Gastrocnemius medialis (tissue), 4 donors: Measurements from ENCODE around the gene SCP2D1. TPM values are rescaled to one million over a fixed set of nuclear protein-coding genes. Genes with fewer than 3 reads are reported as not detected.

Experiments
- ATAC-seq, 2 donors: fragments of 150-250 bp; one replicate each; pipeline ENCODE4 v1.9.1; 2016
- DNase-seq, 2 donors: peaks; one replicate each; pipeline ENCODE4 v3.0.0-alpha.2; 2019
- H3K27ac ChIP-seq, 4 donors: fragments of 200-600 bp; sonication (generic); 1 replicate in 1 of 4; 2 replicates in 3 of 4; pipeline ENCODE4 v1.5.1; 2016 to 2018; ENCODE audit warnings: mild to moderate bottlenecking in 2 of 4, moderate library complexity in 1 of 4
- H3K27me3 ChIP-seq, 3 donors: fragments of 200-600 bp; sonication (generic) in 2 of 3; 1 replicate in 1 of 3; 2 replicates in 2 of 3; pipeline versions ENCODE4 v1.5.1 to v1.6.0; 2016 to 2019; ENCODE audit warnings: mild to moderate bottlenecking in 1 of 3, moderate library complexity in 1 of 3
- H3K36me3 ChIP-seq, 2 donors: fragments of 200-600 bp; sonication (generic) in 1 of 2; one replicate each; pipeline ENCODE4 v1.5.1; 2017 to 2018
- H3K4me1 ChIP-seq, 2 donors: fragments of 200-600 bp; sonication (generic) in 1 of 2; one replicate each; pipeline ENCODE4 v1.5.1; 2016 to 2017; ENCODE audit warnings: mild to moderate bottlenecking in 2 of 2
- H3K4me3 ChIP-seq, 4 donors: fragments of 200-600 bp; sonication (generic) in 3 of 4; 1 replicate in 1 of 4; 2 replicates in 3 of 4; pipeline ENCODE4 v1.5.1; 2016 to 2019; ENCODE audit warnings: mild to moderate bottlenecking in 2 of 4
- H3K9me3 ChIP-seq, 3 donors: fragments of 200-600 bp; sonication (generic) in 2 of 3; 1 replicate in 1 of 3; 2 replicates in 2 of 3; pipeline ENCODE4 v1.5.1; 2016 to 2019
- CTCF ChIP-seq, 5 experiments: fragments of 450-650 bp in 3 of 5; fragments of 200-600 bp in 2 of 5; sonication (generic) in 2 of 5; IDR thresholded peaks in 4 of 5; conservative IDR thresholded peaks in 1 of 5; 1 replicate in 4 of 5; 2 replicates in 1 of 5; pipeline ENCODE4 v1.5.1; 2016 to 2019; ENCODE audit warnings: antibody characterized with exemption in 5 of 5, mild to moderate bottlenecking in 3 of 5, moderate library complexity in 3 of 5
- POLR2A ChIP-seq, 2 donors: fragments of 450-650 bp; IDR thresholded peaks; one replicate each; pipeline ENCODE4 v1.6.1; 2017; ENCODE audit warnings: antibody characterized with exemption in 2 of 2, mild to moderate bottlenecking in 2 of 2, moderate library complexity in 2 of 2
- in situ Hi-C, 4 donors: fragments of 200-750 bp; cut with MboI; loops; one replicate each; pipeline versions ENCODE4 v1.15.0 to v1.8.0; 2017; ENCODE audit warnings: low sequenced_read_pairs in 4 of 4
- intact Hi-C: fragments of 100-400 bp; cut with DNase I; formaldehyde crosslinking; loops from one replicate; pipeline ENCODE4 v1.15.1; 2023; ENCODE audit warnings: low total_unique reads
- total RNA-seq, 4 donors: library from RNA; depleted of rRNA; stranded (reverse); fragments of >200 nt; gene quantifications; one replicate each; pipeline versions ENCODE4 v1.1.0 to v1.2.3, GENCODE V29; 2016

Gene SCP2D1
- total RNA-seq, 4 donors from 2014 or later: not detected

GRCh38 chr20:18805881-18806280 is 7.7 kb upstream of the SCP2D1 start:
- H3K27me3 ChIP-seq: no peaks in the 10 kb centered on the region
- DNase-seq (no peak), ATAC-seq (no peak)
- H3K9me3 ChIP-seq: no peaks in the 10 kb centered on the region
- H3K36me3 ChIP-seq: no peaks in the 10 kb centered on the region
- H3K4me3 ChIP-seq: no peak overlapping the region
- in situ Hi-C loops: no loop called here
- no peak for TF ChIP-seq CTCF (IDR thresholded peaks at IDR 0.05 in 4 of 5, conservative IDR thresholded peaks at IDR 0.05 in 1 of 5)
- no peak for TF ChIP-seq POLR2A (IDR thresholded peaks at IDR 0.05)
- intact Hi-C loops: no loop called here
- H3K27ac ChIP-seq: no peak overlapping the region
- H3K4me1 ChIP-seq: no peaks in the 10 kb centered on the region

GRCh38 chr20:18808712-18809111 is 4.9 kb upstream of the SCP2D1 start:
- Histone ChIP-seq H3K27ac (no peak overlapping the region), H3K27me3 (no peaks in the 10 kb centered on the region), H3K4me3 (no peak overlapping the region), H3K9me3 (no peaks in the 10 kb centered on the region), H3K36me3 (no peaks in the 10 kb centered on the region), H3K4me1 (no peaks in the 10 kb centered on the region)
- TF ChIP-seq CTCF (IDR thresholded peaks at IDR 0.05 in 4 of 5, conservative IDR thresholded peaks at IDR 0.05 in 1 of 5): no peak
- no peak for TF ChIP-seq POLR2A (IDR thresholded peaks at IDR 0.05)
- in situ Hi-C loops (no loop called here), intact Hi-C loops (no loop called here)
- no peak for DNase-seq
- ATAC-seq: no peak

GRCh38 chr20:18811186-18811585 is 2.4 kb upstream of the SCP2D1 start:
- H3K27ac ChIP-seq: no peak overlapping the region
- TF ChIP-seq CTCF (IDR thresholded peaks at IDR 0.05 in 4 of 5, conservative IDR thresholded peaks at IDR 0.05 in 1 of 5) (no peak), POLR2A (IDR thresholded peaks at IDR 0.05) (no peak)
- intact Hi-C loops: no loop called here
- no peaks in the 10 kb centered on the region for H3K36me3 ChIP-seq
- no peaks in the 10 kb centered on the region for H3K9me3 ChIP-seq
- no peak overlapping the region for H3K4me3 ChIP-seq
- H3K4me1 ChIP-seq: no peaks in the 10 kb centered on the region
- no peaks in the 10 kb centered on the region for H3K27me3 ChIP-seq
- DNase-seq (no peak), ATAC-seq (no peak)
- in situ Hi-C loops: no loop called here

GRCh38 chr20:18811904-18812303 is 1.7 kb upstream of the SCP2D1 start:
- ATAC-seq (no peak), DNase-seq (no peak)
- Histone ChIP-seq H3K27ac (no peak overlapping the region), H3K27me3 (no peaks in the 10 kb centered on the region), H3K36me3 (no peaks in the 10 kb centered on the region), H3K9me3 (no peaks in the 10 kb centered on the region), H3K4me1 (no peaks in the 10 kb centered on the region), H3K4me3 (no peak overlapping the region)
- TF ChIP-seq CTCF (IDR thresholded peaks at IDR 0.05 in 4 of 5, conservative IDR thresholded peaks at IDR 0.05 in 1 of 5): no peak
- intact Hi-C loops (no loop called here), in situ Hi-C loops (no loop called here)

- intact Hi-C loops (no loop called here), in situ Hi-C loops (no loop called here)
- no peaks in the 10 kb centered on the region for H3K27me3 ChIP-seq
- H3K27ac ChIP-seq: no peak overlapping the region
- H3K4me1 ChIP-seq: no peaks in the 10 kb centered on the region
- ATAC-seq: no peak
- no peaks in the 10 kb centered on the region for H3K9me3 ChIP-seq
- TF ChIP-seq CTCF (IDR thresholded peaks at IDR 0.05 in 4 of 5, conservative IDR thresholded peaks at IDR 0.05 in 1 of 5): no peak
- TF ChIP-seq POLR2A (IDR thresholded peaks at IDR 0.05): no peak
- DNase-seq: no peak
- H3K4me3 ChIP-seq: no peak overlapping the region
- no peaks in the 10 kb centered on the region for H3K36me3 ChIP-seq
Measured at GRCh38 chr20:18815194-18815942, 1.8 kb downstream of the SCP2D1 start.
